Heart left ventricle (tissue), 13 donors: ENCODE measurements around the gene NTRK2.

ENCODE experiments used
- POLR2A ChIP-seq, 2 donors: fragments of 450-650 bp; IDR thresholded peaks; one replicate each; pipeline ENCODE4 v1.6.1; 2017; ENCODE audit warnings: antibody characterized with exemption in 2 of 2, mild to moderate bottlenecking in 2 of 2, moderate library complexity in 2 of 2
- TF ChIP-seq, protein P1 (sequence below), 12 donors: fragments of 200-600 bp; sonication (generic) in 4 of 12; IDR thresholded peaks; one replicate each; pipeline versions ENCODE4 v1.5.0 to v1.8.0; 2018 to 2022; ENCODE audit warnings: antibody characterized with exemption in 12 of 12, mild to moderate bottlenecking in 5 of 12
- donor health status: ischemic (EF 13 %, LVEDD 7.1; RV severe dilation, severe dysfunction).
- donor health status: DM: no; HTN: yes; CAD: no.
- donor health status: DM: no; HTN: no; CAD: no.
- donor health status: ischemic (EF 25% LVEDD 6.9; RV normal size, moderate dysfunction).
- donor health status: ischemic (EF 25% LVEDD 5.7; RV mildly dilated, moderate dysfunction).
- donor health status: ischemic (EF 35%, LVEDD 5.7; RV mildly dilated, moderate dysfunction).
- donor health status: nonischemic (EF 11% LVEDD 7.7; RV severe dilation, severe dysfunction).
- donor health status: DM: yes; HTN: yes; CAD: no.
- donor health status: PGD.
- donor health status: ischemic (EF 29% LVEDD 5.4; RV normal size, mild dysfunction).
- donor health status: nonischemic (EF 23%, LVEDD 6.1; RV moderate dilation, normal function).

DNA sequence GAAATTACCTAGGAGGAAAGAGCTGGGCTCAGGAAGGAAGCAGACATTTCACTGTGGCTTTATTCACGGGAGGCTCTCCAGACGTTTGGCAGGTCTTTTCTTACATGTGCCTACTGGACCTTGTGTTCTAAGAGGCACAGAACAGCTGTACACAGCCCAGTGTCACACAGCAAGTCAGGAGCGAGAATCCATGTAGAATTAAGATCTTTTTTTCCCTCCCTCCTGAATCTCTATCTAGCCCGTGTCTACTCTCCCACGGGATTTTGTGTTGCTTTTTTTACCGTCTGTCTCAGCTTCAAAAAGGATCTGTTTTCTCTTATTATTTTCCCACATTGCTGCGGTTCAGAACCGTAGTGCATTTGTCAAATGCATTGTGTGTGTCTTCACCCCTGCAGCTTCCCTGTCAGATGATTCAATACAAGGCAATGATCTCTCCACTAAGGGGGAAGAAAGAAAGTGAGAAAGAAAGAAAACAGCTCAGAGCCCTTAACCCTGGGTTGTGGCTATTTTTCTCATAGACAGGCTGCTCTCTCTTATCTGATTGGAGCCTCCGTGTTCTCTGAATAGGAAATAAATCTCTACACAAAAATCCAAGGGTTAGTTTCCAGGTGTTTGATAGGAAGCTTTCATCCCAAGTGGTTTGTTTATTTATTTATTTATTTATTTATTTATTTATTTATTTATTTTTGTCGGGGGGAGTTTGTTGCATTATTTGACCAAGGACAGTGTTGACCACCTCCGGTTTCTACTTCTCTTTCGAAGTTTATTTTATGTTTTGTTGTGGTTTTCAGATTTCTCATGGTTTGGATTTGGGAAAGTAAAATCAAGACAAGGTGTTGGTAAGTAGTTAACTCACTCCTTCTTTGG is 191.0 kb downstream of the NTRK2 start:
- TF ChIP-seq, protein P1, sequence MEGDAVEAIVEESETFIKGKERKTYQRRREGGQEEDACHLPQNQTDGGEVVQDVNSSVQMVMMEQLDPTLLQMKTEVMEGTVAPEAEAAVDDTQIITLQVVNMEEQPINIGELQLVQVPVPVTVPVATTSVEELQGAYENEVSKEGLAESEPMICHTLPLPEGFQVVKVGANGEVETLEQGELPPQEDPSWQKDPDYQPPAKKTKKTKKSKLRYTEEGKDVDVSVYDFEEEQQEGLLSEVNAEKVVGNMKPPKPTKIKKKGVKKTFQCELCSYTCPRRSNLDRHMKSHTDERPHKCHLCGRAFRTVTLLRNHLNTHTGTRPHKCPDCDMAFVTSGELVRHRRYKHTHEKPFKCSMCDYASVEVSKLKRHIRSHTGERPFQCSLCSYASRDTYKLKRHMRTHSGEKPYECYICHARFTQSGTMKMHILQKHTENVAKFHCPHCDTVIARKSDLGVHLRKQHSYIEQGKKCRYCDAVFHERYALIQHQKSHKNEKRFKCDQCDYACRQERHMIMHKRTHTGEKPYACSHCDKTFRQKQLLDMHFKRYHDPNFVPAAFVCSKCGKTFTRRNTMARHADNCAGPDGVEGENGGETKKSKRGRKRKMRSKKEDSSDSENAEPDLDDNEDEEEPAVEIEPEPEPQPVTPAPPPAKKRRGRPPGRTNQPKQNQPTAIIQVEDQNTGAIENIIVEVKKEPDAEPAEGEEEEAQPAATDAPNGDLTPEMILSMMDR (IDR thresholded peaks at IDR 0.05): no peak
- TF ChIP-seq POLR2A (IDR thresholded peaks at IDR 0.05): no peak
